Stimulated activated memory B cell treated with anti-CD40 and anti-IgM and Interleukin-4, amounts not matched to agents 10 μg/mL and 1 μg/mL and 100 μg/mL, for 72 hours (primary cell): Measurements from ENCODE around the gene GPR32.
"Not testable (repeated sequence)": the region's sequence is repeated elsewhere in the genome, so short reads cannot be mapped to it uniquely, and the experiment has no call there.

Experiments used
- ATAC-seq: fragments of 150-1000 bp; cut with Tn5 transposase; 2 replicates; pipeline ENCODE4 v1.10.0; 2021
- H3K27ac Mint-ChIP-seq: one replicate; pipeline ENCODE4 v1.8.0; 2022; ENCODE audit warnings: mild to moderate bottlenecking, mixed read lengths
- H3K27me3 Mint-ChIP-seq: one replicate; pipeline ENCODE4 v1.8.0; 2022; ENCODE audit warnings: mixed read lengths
- H3K36me3 Mint-ChIP-seq: one replicate; pipeline ENCODE4 v1.8.0; 2022; ENCODE audit warnings: mixed read lengths
- H3K4me1 Mint-ChIP-seq: one replicate; pipeline ENCODE4 v1.8.0; 2022; ENCODE audit warnings: mixed read lengths
- H3K4me3 Mint-ChIP-seq: one replicate; pipeline ENCODE4 v1.8.0; 2022; ENCODE audit warnings: mild to moderate bottlenecking, moderate library complexity, mixed read lengths
- H3K9me3 Mint-ChIP-seq: one replicate; pipeline ENCODE4 v1.8.0; 2022; ENCODE audit warnings: mixed read lengths

GPR32 gene

DNA sequence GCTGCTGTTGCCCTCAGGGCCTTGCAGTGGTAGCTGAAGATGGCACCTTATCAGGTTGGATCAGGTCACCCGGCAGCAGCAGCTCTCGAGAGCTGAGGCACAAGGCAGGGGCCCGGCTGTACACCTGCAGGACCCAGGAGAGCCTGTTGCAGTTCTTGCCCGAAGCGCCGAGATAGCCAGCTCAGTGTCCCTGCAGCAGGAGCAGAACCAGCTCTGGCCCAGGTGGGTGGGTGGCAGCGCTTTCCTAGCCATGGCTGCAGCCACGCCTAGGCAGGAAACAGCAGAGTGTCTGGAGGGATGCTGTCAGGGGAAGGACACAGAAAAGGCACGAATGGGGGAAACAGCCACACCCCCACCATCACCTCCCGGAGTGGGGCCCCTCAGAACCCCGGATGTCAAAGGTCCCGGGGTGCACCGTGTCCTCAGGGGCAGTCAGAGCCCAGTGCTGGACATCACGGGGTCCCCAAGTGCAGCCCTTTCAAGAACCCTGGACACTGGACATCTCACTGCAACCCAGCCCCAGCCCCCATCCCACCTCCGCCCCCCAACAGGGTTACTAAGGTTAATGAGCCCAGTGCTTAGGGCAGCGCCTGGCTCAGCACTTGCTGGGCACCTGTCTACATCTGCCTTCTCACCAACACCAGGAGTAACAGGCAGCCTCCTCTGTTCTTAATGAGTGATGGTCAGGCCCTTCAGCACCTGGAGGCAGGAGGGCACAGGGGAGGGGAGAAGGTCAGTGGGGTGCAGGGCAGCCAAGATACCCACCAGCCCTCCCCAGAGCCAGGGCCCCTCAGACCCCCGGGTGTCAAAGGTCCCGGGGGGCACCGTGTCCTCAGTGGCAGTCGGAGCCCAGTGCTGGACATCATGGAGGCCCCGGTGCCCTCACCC, 28.6 kb downstream of the GPR32 start:
- Mint-ChIP-seq H3K4me1 (peaks cover 43% of the 10 kb centered on the region), H3K27ac (no peak overlapping the region), H3K27me3 (no peaks in the 10 kb centered on the region), H3K36me3 (peaks cover 35% of the 10 kb centered on the region), H3K9me3 (no peaks in the 10 kb centered on the region), H3K4me3 (no peak overlapping the region)
- ATAC-seq = no peak

DNA sequence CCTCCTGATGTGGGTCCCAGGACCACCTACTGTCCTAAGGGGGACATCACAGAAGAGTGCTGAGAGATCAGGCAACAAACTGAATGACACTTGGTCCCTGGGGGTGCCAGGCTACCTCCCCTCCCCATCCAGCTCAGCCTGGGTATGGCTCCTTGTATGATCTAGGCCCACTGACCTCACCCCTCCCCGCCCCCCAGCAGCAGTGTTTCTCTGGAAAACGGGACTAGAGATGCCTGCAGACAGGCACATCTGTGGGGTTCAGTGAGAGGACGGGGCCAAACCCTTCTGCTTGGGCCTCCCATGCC, 29.2 kb downstream of the GPR32 start:
- H3K4me1 Mint-ChIP-seq = peaks cover 40% of the 10 kb centered on the region
- peaks cover 35% of the 10 kb centered on the region for H3K36me3 Mint-ChIP-seq
- ATAC-seq = no peak
- H3K9me3 Mint-ChIP-seq = no peaks in the 10 kb centered on the region
- H3K27me3 Mint-ChIP-seq = no peaks in the 10 kb centered on the region
- H3K27ac Mint-ChIP-seq = no peak overlapping the region
- H3K4me3 Mint-ChIP-seq = no peak overlapping the region

DNA sequence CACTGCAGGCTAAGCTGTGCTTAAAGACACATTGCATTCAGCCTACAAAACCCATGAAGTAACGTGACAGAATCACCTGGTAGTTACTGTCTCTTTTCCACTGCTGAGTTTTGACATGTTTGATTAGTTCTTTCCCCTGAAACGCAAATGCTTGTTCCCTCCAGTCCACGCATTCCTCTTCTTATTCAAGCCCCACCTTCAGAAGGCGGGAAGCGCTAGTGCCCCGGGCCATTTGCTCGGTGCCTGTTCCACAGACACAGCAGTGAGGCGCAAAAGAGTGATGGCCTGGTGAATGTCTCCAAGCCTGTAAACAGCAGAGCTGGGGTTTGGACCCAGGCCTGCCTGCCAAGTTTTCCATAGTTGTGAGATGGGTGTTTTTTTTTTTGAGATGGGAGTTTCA, 30.8 kb downstream of the GPR32 start:
- peaks cover 35% of the 10 kb centered on the region for H3K36me3 Mint-ChIP-seq
- ATAC-seq = no peak
- no peak overlapping the region for H3K27ac Mint-ChIP-seq
- no peaks in the 10 kb centered on the region for H3K9me3 Mint-ChIP-seq
- peaks cover 52% of the 10 kb centered on the region for H3K4me1 Mint-ChIP-seq
- no peaks in the 10 kb centered on the region for H3K27me3 Mint-ChIP-seq
- H3K4me3 Mint-ChIP-seq = no peak overlapping the region

DNA sequence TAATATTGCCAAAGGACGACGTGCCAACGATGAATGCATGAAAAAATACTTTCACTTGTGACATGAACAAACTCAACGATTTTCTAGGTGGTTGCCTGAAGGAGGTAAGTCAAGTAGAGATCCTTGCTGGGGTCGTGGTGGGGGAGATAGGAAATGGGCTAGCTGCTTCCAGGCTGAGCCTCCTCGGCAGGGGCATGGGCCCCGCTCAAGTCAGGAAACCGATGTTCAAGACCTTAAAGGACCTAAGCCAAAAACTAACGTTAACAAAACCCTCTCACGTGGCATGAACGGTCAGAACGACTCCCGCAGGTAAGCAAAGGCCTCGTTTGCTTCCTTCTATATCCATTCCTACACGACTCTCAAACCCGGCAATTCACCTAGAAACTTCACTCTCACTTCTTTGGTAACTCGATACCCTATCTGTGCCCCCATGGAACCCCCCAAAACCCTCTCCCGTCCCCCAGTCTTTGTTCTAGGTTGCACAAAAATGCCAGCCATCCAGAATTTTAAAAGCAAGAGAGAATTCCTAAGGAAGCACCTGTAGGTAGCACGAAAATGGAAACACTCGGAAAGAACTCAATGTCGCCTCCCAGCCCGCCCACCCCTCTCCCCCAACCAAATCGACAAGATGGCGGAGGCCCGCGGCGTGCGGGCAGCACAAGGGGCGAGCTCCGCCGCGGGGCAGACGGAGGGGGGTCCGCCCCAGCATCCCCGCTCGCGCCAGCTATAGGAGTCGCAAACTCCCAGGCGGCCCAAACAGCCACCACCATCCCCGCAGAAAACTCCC, 33.6 kb downstream of the GPR32 start:
- no peaks in the 10 kb centered on the region for H3K27me3 Mint-ChIP-seq
- ATAC-seq = peak; percentile 1
- peaks cover 55% of the 10 kb centered on the region for H3K4me1 Mint-ChIP-seq
- peaks cover 18% of the 10 kb centered on the region for H3K36me3 Mint-ChIP-seq
- peak overlapping the region; percentile 99 for H3K27ac Mint-ChIP-seq
- H3K4me3 Mint-ChIP-seq = peak overlapping the region; percentile 94
- H3K9me3 Mint-ChIP-seq = no peaks in the 10 kb centered on the region

DNA sequence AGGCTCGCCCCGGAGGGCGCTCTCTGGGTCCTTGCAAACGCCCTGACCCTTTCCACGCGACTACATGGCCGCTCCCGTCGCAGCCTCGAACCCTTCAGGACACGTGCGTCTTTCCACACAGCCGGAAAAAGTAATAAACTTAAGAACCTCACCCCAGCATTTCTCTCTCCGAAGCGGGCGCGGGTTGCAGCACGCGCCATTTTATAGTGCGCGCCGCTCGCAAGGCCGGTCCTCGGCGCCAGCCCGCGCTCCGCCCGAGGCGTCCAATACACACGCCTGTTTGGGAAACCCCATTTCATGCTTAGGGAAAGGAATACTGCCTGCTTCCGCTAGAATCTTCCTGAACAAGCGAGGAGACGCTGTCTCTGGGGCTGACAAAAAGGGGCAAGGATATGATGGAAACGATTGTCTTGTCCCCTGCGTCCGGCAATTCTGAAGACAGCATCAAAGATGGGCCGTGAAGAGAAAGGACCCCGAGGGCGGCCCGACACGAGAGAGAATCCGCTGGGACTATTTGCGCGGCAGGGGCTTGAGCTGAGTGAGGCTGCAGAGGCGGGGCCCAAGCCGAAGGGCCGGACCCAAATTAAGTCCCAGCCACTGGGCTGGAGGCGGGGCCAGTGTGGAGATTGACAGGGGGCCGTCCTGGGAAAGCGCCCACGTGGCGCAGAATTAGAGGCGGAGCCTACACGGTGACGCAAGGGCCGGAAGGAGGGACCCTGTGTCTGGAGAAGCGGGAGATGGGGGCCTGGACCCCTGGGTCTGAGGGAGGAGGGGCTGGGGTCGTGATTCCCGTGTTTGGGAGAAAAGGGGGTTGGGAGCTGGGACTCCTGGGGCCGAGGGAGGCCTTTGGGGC, 34.4 kb downstream of the GPR32 start:
- H3K27ac Mint-ChIP-seq = peak overlapping the region; percentile 99
- peaks cover 15% of the 10 kb centered on the region for H3K36me3 Mint-ChIP-seq
- H3K9me3 Mint-ChIP-seq = no peaks in the 10 kb centered on the region
- peak overlapping the region; percentile 94 for H3K4me3 Mint-ChIP-seq
- H3K4me1 Mint-ChIP-seq = peaks cover 55% of the 10 kb centered on the region
- ATAC-seq = peak; percentile 99
- H3K27me3 Mint-ChIP-seq = no peaks in the 10 kb centered on the region

DNA sequence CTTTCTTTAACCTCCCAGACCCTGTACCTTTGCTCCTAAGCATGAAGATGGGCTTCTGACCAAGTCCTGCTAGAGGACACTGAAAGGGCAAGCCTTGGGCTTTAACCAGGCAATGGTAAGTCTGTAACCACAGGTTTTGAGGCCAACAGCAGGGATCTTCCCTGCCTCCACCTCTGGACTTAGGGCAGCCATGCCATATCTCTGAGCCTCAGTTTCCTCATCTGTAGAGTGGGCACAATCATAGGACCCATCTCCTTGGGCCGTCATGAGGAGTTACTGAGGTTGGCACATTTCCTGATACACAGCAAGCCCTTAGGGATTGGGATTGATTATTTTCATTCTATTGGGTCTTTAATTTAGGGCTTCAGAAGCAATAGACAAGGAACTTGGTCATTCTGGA, 38.6 kb downstream of the GPR32 start:
- H3K36me3 Mint-ChIP-seq = no peaks in the 10 kb centered on the region

DNA sequence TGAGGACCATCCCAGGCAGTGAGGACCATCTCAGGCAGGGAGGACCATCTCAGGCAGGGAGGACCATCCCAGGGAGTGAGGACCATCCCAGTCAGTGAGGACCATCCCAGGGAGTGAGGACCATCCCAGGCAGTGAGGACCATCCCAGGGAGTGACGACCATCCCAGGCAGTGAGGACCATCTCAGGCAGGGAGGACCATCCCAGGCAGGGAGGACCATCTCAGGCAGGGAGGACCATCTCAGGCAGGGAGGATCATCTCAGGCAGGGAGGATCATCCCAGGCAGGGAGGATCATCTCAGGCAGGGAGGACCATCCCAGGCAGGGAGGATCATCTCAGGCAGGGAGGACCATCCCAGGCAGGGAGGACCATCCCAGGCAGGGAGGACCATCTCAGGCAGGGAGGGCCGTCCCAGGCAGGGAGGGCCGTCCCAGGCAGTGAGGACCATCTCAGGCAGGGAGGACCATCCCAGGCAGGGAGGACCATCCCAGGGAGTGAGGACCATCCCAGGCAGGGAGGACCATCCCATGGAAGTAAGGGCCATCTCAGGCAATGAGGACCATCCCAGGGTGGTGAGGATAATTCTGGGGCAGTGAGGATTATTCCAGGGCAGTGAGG, 41.5 kb downstream of the GPR32 start:
- H3K4me1 Mint-ChIP-seq, H3K9me3 Mint-ChIP-seq, H3K36me3 Mint-ChIP-seq, H3K4me3 Mint-ChIP-seq, H3K27ac Mint-ChIP-seq, H3K27me3 Mint-ChIP-seq, ATAC-seq: not testable (repeated sequence)

More for the DNA sequence above, 38.6 kb downstream of the GPR32 start:
- no peak for ATAC-seq
- H3K27ac Mint-ChIP-seq = no peak overlapping the region
- peaks cover 21% of the 10 kb centered on the region for H3K4me1 Mint-ChIP-seq
- H3K27me3 Mint-ChIP-seq = peaks cover 9% of the 10 kb centered on the region
- no peak overlapping the region for H3K4me3 Mint-ChIP-seq
- H3K9me3 Mint-ChIP-seq = peaks cover 8% of the 10 kb centered on the region

DNA sequence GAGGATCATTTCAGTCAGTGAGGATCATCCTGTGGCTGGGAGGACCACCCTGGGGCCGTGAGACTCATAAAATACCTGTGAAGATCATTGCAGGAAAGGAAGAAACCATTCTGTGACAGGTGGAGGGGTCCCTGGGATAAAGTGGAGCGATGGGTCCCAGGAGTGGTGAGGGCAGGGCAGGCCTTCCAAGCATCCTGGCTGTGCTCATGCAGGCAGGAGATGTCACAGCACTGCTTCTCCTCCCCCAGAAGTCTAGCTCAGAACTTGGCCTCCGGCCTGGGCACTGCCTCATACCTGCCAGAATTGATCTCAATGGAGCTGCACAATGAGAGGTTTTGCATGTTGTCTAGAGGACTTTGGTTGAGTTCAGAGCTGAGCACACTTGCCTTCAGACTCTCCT, 42.2 kb downstream of the GPR32 start:
- Mint-ChIP-seq H3K27me3 (peaks cover 9% of the 10 kb centered on the region), H3K9me3 (peaks cover 8% of the 10 kb centered on the region), H3K4me3 (no peak overlapping the region), H3K4me1 (peaks cover 15% of the 10 kb centered on the region), H3K36me3 (no peaks in the 10 kb centered on the region), H3K27ac (no peak overlapping the region)
- ATAC-seq = no peak

DNA sequence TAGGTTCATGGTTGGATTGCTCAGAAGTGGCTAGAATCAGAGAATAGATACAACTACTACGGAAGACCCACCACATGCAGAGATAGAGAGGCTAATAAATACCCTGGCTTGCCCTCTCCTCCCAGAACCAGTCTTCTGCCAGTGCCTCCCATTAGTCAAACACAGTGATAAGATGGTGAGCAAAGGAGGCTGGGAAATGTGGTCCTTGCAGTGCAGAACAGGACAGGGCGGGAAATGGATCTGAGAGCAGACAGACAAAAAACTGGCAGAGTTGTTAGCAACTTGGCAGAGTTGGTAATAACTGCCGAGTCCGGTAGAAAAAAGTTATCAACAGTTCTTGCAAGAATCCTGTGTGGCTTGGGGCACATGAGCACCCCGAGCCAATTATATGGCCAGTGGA, 44.6 kb downstream of the GPR32 start:
- peaks cover 5% of the 10 kb centered on the region for H3K9me3 Mint-ChIP-seq
- no peak for ATAC-seq

DNA sequence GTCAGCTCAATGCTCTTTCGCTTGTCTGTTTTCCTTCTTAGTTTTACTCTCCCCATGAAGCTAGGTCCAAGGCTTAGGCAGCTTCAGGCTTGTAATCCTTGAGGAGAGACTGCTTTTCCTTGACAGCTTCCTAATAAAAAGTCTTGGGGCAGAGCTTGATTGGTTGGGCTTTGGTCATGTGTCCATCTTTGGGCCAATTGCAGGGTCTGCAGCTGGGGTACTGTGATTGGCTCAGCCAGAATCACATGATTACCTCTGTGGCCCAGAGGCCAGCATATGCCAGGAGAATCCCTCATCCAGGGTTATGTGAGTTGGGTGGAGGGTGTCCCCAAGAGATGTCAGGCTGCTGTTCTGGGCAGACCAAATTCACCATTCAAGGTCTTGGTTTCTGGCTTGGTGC, 45.2 kb downstream of the GPR32 start:
- Mint-ChIP-seq H3K27ac (no peak overlapping the region), H3K4me3 (no peak overlapping the region), H3K27me3 (peaks cover 5% of the 10 kb centered on the region), H3K36me3 (no peaks in the 10 kb centered on the region), H3K9me3 (peaks cover 2% of the 10 kb centered on the region), H3K4me1 (peaks cover 43% of the 10 kb centered on the region)
- ATAC-seq = no peak

More for the DNA sequence above, 44.6 kb downstream of the GPR32 start:
- H3K27ac Mint-ChIP-seq = no peak overlapping the region
- peaks cover 38% of the 10 kb centered on the region for H3K4me1 Mint-ChIP-seq
- no peak overlapping the region for H3K4me3 Mint-ChIP-seq
- H3K36me3 Mint-ChIP-seq = no peaks in the 10 kb centered on the region
- H3K27me3 Mint-ChIP-seq = peaks cover 9% of the 10 kb centered on the region

DNA sequence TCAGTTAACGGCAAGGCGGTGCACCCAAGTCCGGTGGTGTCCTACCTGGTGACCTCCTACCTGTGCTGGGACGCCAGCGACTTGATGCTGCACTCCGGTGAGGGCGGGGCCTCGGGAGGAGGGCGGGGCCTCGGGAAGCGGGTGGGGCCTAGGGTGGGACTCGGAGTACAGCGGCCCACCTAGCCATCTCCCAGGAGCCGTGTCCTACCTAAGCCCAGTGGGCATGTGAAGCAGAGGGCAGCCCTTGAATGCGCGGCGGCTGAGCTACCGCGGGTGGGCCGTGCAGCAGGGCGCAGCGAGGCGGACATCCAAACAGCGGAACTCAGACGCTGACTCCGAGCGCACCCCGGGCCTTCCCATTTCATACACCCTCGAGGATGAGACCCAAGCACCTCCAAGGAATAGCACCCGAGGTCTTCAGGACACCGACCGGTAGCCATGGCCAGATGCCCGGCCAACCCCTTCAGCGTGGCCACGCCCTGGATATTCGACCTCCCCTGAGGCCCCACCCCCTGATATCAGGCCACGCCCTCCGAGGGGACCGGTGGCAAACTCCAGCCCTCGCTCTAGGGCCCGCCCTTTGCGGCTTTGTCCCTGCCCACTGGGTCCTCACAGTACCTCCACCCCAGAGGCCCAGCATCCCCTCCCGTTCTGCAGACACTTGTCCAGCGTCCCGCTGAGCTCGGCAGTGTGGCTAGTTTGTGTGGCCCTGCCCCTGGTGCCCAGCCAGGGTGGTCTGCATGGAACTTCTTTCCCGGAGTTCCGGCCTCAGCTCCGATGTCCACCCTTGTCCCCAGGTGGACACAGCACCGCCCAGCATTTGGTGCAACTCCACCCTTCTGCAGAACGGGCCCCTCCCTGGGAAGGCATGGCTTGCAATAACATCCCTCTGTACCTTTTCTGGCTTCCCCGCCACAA, 47.9 kb downstream of the GPR32 start:
- peak overlapping the region; percentile 71 for H3K4me3 Mint-ChIP-seq
- no peaks in the 10 kb centered on the region for H3K9me3 Mint-ChIP-seq
- ATAC-seq = peak; percentile 75
- H3K36me3 Mint-ChIP-seq = no peaks in the 10 kb centered on the region
- peaks cover 71% of the 10 kb centered on the region for H3K4me1 Mint-ChIP-seq
- peak overlapping the region; percentile 75 for H3K27ac Mint-ChIP-seq
- H3K27me3 Mint-ChIP-seq = peaks cover 23% of the 10 kb centered on the region

DNA sequence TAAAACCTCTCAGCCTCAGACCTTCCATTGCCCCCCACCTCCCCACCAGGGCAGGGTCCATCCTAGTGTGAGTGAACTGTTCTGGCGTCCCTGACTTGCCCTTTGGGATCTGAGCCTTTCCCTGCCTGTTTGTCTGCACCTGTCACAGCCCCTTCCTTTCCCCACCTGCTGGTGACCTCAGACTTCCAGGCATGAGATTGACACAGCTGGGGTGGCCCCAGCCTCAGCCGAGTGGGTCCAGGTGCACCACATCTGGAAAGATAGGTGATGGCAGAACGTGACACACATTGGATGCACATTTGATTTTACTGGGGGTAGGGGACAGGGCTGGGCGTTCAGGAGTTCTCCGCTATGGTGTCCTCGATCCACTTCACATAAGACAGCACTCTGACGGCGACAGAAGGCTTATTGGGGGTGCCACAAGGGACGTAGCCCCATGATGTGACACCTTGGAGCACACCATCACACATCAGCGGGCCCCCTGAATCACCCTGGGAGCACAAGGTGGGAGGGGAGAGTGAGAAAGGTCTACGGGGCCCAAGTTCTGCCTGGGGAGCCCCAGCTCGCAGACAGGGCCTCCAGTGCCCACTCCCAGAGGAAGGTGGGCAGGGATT, 48.7 kb downstream of the GPR32 start:
- peak overlapping the region; percentile 71 for H3K4me3 Mint-ChIP-seq
- peaks cover 79% of the 10 kb centered on the region for H3K4me1 Mint-ChIP-seq
- H3K27ac Mint-ChIP-seq = peak overlapping the region; percentile 75
- H3K36me3 Mint-ChIP-seq = no peaks in the 10 kb centered on the region
- peaks cover 23% of the 10 kb centered on the region for H3K27me3 Mint-ChIP-seq
- H3K9me3 Mint-ChIP-seq = no peaks in the 10 kb centered on the region
- ATAC-seq = no peak

DNA sequence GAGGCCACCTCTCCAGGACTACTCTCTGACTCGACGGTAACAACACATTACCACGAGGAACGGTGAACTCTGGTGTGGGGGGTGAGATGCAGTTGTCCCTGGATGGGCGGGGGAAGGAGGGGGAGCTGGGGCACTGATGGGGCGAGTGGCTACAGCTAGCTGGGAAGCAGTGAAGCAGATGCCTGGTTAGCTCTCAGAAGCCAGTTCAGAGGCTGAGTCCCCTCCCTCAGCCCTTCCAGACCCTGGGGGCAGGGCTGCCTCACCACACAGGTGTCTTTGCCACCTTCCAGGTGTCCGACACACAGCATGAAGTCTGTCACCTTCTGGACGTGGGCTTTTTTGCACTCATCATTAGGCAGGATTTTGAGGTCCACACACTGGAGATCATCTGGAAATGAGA, 49.4 kb downstream of the GPR32 start:
- Mint-ChIP-seq H3K27ac (peak overlapping the region; percentile 75), H3K36me3 (no peaks in the 10 kb centered on the region), H3K4me3 (peak overlapping the region; percentile 71), H3K4me1 (peaks cover 80% of the 10 kb centered on the region), H3K9me3 (no peaks in the 10 kb centered on the region), H3K27me3 (peaks cover 23% of the 10 kb centered on the region)
- no peak for ATAC-seq

DNA sequence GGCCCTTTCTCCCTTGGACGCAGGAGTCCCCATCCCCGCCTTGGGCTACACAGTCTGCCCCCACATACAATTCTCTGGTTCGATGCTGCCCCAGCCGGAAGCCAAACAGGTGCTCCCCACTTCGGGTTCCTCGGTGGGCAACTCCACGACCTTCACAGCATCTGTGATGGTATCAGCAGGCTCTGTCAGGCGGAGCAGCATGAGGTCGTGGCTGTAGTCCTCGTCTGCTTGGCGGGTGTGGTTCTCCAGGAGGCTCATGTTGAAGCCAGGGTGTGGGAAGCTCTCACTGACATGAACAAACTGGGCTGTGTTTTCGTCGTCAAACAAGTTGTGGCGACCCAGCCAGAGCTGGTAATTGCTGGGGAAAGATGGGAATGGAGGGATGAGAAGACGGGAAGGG, 49.8 kb downstream of the GPR32 start:
- H3K4me1 Mint-ChIP-seq = peaks cover 80% of the 10 kb centered on the region
- H3K9me3 Mint-ChIP-seq = no peaks in the 10 kb centered on the region
- peak overlapping the region; percentile 71 for H3K4me3 Mint-ChIP-seq
- no peak for ATAC-seq
- peaks cover 23% of the 10 kb centered on the region for H3K27me3 Mint-ChIP-seq
- H3K27ac Mint-ChIP-seq = peak overlapping the region; percentile 75
- H3K36me3 Mint-ChIP-seq = no peaks in the 10 kb centered on the region
